Breast epithelium (tissue), 4 donors: ENCODE results near the gene CPEB3. TPM values are rescaled to one million over a fixed set of nuclear protein-coding genes. Genes with fewer than 3 reads are reported as not detected.

Experiments used
- DNase-seq, 2 donors: peaks; one replicate each; pipeline ENCODE4 v3.0.0-alpha.2; 2019; ENCODE audit warnings: low spot score in 2 of 2
- H3K27ac ChIP-seq, 2 donors: fragments of 200-600 bp; sonication (generic) in 1 of 2; one replicate each; pipeline ENCODE4 v1.5.1; 2016 to 2019; ENCODE audit warnings: mild to moderate bottlenecking in 1 of 2
- H3K27me3 ChIP-seq, 2 donors: fragments of 200-600 bp; sonication (generic) in 1 of 2; one replicate each; pipeline versions ENCODE4 v1.5.1 to v1.6.0; 2017 to 2019; ENCODE audit warnings: control low read depth in 1 of 2, mild to moderate bottlenecking in 1 of 2
- H3K36me3 ChIP-seq: fragments of 200-600 bp; one replicate; pipeline ENCODE4 v1.5.1; 2019
- H3K4me1 ChIP-seq, 2 donors: fragments of 200-600 bp; sonication (generic); one replicate each; pipeline ENCODE4 v1.5.1; 2016 to 2019; ENCODE audit warnings: control low read depth in 1 of 2
- H3K4me3 ChIP-seq, 3 donors: fragments of 200-600 bp; sonication (generic); 1 replicate in 2 of 3; 2 replicates in 1 of 3; pipeline ENCODE4 v1.5.1; 2016 to 2019; ENCODE audit warnings: mild to moderate bottlenecking in 3 of 3, moderate library complexity in 2 of 3
- H3K9me3 ChIP-seq, 2 donors: fragments of 200-600 bp; sonication (generic) in 1 of 2; one replicate each; pipeline ENCODE4 v1.5.1; 2016 to 2019; ENCODE audit warnings: control low read depth in 1 of 2
- POLR2A ChIP-seq: fragments of 450-650 bp; IDR thresholded peaks from one replicate; pipeline ENCODE4 v1.6.1; 2016; ENCODE audit warnings: antibody characterized with exemption, mild to moderate bottlenecking, moderate library complexity
- POLR2AphosphoS5 ChIP-seq, 3 donors: sonication (generic); formaldehyde crosslinking; IDR thresholded peaks; one replicate each; pipeline ENCODE4 v1.6.1; 2017; ENCODE audit warnings: antibody characterized with exemption in 3 of 3
- intact Hi-C: fragments of 100-400 bp; cut with DNase I; formaldehyde crosslinking; loops from one replicate; pipeline ENCODE4 v1.15.1; 2023; ENCODE audit warnings: low total_unique reads
- total RNA-seq, 3 donors: library from RNA; depleted of rRNA; stranded (reverse); fragments of >200 nt; gene quantifications; one replicate each; pipeline ENCODE4 v1.1.0, GENCODE V29; 2016
- TF ChIP-seq, protein P1 (sequence below), 3 donors: fragments of 450-650 bp; IDR thresholded peaks; one replicate each; pipeline ENCODE4 v1.5.1; 2016 to 2017; ENCODE audit warnings: antibody characterized with exemption in 3 of 3, mild to moderate bottlenecking in 3 of 3, moderate library complexity in 3 of 3

CPEB3 gene
- total RNA-seq, 3 donors from 2014 or later, result 3.8 to 12.1 (median 5.2) TPM

DNA sequence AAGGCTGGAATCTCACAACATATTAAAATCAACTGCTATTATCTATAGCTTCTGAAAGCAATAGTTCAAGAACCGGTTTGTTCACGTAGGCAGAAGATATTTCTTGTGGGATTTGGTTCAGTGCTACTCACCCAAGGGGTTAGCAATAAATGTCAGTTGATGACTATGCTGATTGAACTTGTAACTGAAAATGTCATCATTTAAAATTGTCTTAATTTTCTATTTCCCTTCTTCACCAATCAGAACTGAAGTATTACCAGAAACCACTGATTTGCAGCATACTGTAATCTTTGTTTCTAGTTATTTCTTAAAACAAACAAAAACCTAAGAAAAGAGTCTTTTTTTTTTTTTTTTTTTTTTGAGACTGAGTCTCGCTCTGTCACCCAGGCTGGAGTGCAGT lies 46.1 kb downstream of the CPEB3 start:
- Histone ChIP-seq H3K9me3 (no peaks in the 10 kb centered on the region), H3K27me3 (no peaks in the 10 kb centered on the region), H3K27ac (no peak overlapping the region), H3K4me1 (no peaks in the 10 kb centered on the region), H3K36me3 (no peaks in the 10 kb centered on the region), H3K4me3 (no peak overlapping the region)
- intact Hi-C loops, result no loop called here
- TF ChIP-seq, protein P1, sequence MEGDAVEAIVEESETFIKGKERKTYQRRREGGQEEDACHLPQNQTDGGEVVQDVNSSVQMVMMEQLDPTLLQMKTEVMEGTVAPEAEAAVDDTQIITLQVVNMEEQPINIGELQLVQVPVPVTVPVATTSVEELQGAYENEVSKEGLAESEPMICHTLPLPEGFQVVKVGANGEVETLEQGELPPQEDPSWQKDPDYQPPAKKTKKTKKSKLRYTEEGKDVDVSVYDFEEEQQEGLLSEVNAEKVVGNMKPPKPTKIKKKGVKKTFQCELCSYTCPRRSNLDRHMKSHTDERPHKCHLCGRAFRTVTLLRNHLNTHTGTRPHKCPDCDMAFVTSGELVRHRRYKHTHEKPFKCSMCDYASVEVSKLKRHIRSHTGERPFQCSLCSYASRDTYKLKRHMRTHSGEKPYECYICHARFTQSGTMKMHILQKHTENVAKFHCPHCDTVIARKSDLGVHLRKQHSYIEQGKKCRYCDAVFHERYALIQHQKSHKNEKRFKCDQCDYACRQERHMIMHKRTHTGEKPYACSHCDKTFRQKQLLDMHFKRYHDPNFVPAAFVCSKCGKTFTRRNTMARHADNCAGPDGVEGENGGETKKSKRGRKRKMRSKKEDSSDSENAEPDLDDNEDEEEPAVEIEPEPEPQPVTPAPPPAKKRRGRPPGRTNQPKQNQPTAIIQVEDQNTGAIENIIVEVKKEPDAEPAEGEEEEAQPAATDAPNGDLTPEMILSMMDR (IDR thresholded peaks at IDR 0.05), result no peak
- TF ChIP-seq POLR2AphosphoS5 (IDR thresholded peaks at IDR 0.05) (no peak), POLR2A (no peak)
- no peak for DNase-seq

DNA sequence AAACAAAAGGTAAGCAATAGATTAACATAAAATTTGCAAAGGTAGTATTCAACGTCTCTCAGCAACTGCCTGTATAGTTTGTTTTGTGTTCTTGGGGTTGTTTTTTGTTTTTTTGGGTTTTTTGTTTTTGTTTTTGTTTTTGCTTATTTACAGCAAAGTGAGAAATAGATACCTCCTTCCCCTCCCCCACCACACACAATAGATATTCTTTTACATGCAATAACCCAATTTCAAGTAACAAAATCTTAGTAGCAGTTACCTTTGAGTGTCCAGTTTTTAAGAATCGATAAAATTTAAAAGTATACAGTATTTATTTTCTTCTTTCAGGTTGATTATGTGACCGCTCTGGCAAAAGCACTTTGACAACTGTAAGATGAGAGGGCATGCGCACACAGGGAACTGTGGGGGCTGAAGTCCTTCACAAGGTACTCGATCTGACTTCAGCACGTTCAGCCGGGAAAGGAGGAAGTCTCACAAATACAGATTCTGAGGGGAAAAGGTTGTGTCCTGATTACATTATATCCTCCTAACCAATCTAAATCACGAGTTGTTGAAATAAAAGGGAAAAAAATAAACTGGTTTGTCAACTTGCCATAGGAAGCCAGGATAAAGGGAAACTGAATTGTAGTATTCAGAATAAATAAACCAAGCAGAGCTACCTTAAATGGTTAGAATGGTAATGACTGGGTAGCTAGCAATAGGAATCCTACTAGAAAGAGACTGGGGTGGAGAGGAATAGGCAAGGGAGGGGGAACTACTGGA lies 47.8 kb downstream of the CPEB3 start:
- intact Hi-C loops, result no loop called here
- peak; percentile 39 to 58 for DNase-seq
- peak overlapping the region; percentile 39 to 60 for H3K27ac ChIP-seq
- H3K27me3 ChIP-seq, result no peaks in the 10 kb centered on the region
- H3K4me3 ChIP-seq, result peak overlapping the region; percentile 15 to 50 (median 20)
- H3K36me3 ChIP-seq, result no peaks in the 10 kb centered on the region
- H3K4me1 ChIP-seq, result no peaks in the 10 kb centered on the region
- TF ChIP-seq POLR2A, result no peak
- TF ChIP-seq, protein P1 (IDR thresholded peaks at IDR 0.05), result no peak
- no peak for TF ChIP-seq POLR2AphosphoS5 (IDR thresholded peaks at IDR 0.05)
- no peaks in the 10 kb centered on the region for H3K9me3 ChIP-seq

DNA sequence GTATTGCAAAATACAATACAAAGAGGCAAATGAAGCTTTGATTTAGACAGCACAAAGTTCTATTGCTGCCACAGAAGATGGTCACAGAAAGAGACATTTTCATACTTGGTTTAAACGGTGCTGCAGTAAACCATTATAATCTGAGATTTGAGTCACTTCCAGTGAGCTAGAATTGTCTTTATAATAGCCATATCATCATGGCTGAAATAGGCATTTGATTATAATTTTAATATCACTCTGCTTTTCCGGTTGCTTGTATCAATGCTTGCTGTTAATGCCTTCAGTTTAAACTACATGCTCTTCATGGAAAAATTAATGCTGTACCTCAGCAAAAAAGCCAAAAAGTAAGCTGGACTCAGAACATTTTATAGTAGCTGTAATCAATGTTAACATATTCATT lies 48.5 kb downstream of the CPEB3 start:
- Histone ChIP-seq H3K9me3 (no peaks in the 10 kb centered on the region), H3K36me3 (no peaks in the 10 kb centered on the region), H3K27ac (no peak overlapping the region), H3K4me3 (no peak overlapping the region), H3K27me3 (no peaks in the 10 kb centered on the region), H3K4me1 (peaks cover 0 to 6% of the 10 kb centered on the region in 2 donors)
- DNase-seq, result no peak
- intact Hi-C loops, result no loop called here
- TF ChIP-seq, protein P1 (IDR thresholded peaks at IDR 0.05), result no peak
- no peak for TF ChIP-seq POLR2A
- no peak for TF ChIP-seq POLR2AphosphoS5 (IDR thresholded peaks at IDR 0.05)

DNA sequence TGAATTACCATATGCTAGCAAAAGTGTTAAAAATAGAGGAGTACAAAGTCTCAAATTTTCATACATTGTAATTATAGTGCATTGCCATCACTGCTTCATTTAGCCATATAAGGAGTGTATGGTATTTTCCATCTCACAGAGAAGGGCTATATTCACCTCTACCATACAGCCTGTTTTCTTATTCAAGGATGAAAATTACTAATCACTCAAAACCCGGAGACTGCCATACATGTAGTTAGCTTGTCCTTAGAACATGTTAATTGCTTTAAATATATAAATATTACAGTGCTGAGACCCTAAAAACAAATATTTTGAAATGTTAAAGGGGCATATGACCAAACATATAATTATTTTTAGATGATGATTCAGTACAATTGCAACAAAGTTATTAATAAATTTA lies 49.4 kb downstream of the CPEB3 start:
- H3K36me3 ChIP-seq, result no peaks in the 10 kb centered on the region
- peak overlapping the region; percentile 61 to 88 (median 81) for H3K4me3 ChIP-seq
- intact Hi-C loops, result no loop called here
- H3K9me3 ChIP-seq, result no peaks in the 10 kb centered on the region
- H3K4me1 ChIP-seq, result peaks cover 0 to 7% of the 10 kb centered on the region in 2 donors
- no peaks in the 10 kb centered on the region for H3K27me3 ChIP-seq
- H3K27ac ChIP-seq, result peak overlapping the region; percentile 79 to 88
- DNase-seq, result no peak
- TF ChIP-seq, protein P1 (IDR thresholded peaks at IDR 0.05), result no peak
- TF ChIP-seq POLR2A (no peak), POLR2AphosphoS5 (IDR thresholded peaks at IDR 0.05) (no peak)

DNA sequence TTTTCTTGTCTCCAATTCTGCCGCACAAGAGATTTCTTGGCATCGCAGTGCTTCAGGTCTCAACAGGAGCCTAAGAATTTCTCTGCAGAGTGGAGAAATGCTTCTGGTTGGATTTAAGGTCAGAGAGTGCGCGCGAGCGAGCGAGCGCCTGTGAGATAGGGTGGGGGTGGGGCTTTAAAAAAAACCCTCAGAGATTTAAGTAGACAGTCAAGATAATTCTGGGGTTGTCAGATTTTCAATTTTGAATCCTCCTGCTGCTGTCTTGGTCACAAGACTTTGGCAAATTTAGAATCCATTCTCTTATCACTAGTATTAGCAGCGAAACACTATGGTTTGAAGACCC lies 49.7 kb downstream of the CPEB3 start:
- peaks cover 0 to 7% of the 10 kb centered on the region in 2 donors for H3K4me1 ChIP-seq
- H3K36me3 ChIP-seq, result no peaks in the 10 kb centered on the region
- H3K4me3 ChIP-seq, result peak overlapping the region; percentile 61 to 88 (median 81)
- no peak for DNase-seq
- H3K27me3 ChIP-seq, result no peaks in the 10 kb centered on the region
- TF ChIP-seq POLR2AphosphoS5 (IDR thresholded peaks at IDR 0.05), result no peak
- TF ChIP-seq POLR2A, result no peak
- H3K27ac ChIP-seq, result peak overlapping the region; percentile 79 to 88
- H3K9me3 ChIP-seq, result no peaks in the 10 kb centered on the region
- intact Hi-C loops, result no loop called here
